HG03575 (cell line): ENCODE results near the gene RNF121.

ENCODE experiments used
- ATAC-seq: cut with Tn5 transposase; IDR thresholded peaks from one replicate; pipeline ENCODE4 v1.9.1; 2021; ENCODE audit not compliant: unreplicated experiment, insufficient number of reproducible peaks, low FRiP score; ENCODE audit errors: extremely low read depth

Gene RNF121

DNA sequence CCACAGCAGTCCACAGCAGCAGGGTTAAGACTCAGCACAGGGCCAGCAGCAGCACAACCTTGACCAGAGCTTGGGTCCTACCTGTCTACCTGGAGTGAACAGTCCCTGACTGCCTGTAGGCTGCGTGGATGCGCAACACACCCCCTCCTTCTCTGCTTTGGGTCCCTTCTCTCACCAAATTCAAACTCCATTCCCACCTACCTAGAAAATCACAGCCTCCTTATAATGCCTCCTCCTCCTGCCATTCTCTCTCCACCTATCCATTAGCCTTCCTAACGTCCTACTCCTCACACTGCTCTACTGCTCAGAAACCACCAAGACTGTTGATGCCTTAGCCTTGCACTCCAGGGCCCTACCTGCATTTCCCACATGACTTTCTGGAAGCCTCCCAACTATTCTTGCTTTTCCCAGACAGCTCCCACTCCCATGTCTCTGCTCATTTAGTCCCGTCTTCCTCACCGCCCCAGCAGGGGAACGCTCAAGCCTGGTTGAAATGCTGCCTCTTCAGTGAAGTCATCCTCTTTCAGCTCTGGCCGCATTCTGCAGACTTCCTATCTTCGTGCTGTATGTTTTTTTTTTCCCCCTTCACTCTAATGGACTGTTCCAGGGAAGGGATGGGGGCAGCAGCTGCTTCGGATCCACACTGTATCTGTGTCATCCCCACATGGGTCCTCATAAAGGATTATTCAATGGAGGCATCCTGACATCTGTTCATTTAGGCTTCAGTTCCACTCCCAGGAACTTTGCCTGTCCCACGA, 73.2 kb downstream of the RNF121 start:
- ATAC-seq = no peak

DNA sequence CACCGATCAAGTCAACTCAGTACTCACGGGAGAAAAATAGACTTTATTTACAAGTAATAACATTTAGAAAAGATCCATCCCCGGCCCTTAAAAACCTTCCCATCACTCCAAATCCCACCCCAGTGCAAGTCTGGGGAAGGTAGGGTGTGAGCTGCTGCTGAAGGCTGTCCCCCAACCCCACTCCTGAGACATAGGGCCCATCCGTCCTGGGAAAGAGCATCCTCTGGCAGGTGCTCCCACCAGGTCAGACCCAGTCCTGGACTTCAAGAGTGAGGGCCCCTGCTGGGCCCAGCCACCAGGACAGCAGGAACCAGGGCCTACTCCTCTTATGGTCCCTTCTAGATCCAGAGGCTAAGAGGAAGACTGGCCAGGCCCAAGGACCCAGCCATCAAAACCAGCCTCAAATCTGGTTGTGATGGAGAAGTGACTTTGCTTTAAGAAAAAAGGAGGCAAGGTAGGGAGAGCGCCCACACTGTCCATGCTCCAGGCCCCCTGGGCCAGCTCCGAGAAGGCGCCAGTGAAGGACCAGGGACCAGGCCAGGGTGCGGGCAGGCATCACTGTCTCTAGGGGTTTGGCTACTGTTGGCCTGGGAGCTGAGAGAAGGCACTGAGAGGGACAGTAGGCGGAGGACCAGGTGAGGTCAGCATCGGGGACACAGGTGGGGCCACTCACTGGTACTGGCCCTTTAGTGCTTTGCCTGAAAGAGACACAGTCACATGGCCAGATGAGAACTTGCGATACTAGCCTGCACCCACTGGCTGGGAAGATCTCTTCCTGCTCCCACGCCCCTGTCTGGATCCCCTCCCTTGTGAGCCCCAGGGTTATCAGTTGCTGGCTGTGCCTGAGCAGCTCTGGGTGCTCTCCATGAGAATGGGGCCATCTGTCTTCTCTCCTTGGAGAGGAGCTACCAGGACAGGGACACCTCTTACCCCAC, 74.3 kb downstream of the RNF121 start:
- ATAC-seq = no peak

DNA sequence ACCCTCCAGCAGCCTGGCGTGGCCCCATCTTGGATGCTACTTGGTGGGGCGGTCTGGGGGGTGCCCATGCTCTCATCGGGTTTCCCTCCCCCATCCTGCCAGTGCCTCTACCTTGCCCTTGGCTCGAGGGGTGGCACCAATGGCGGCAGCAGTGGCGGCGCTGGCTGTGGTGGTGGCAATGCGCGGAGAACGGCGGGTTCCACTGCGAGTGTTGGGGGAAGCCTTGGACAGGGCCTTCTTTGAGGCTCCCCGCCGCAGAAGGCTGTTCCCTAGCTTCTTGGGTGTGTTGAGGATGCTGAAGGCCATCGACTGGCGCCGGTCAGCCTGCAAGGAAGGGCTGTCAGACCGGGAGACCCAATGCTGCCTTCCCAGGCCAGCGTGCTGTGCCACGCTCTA, 74.9 kb downstream of the RNF121 start:
- no peak for ATAC-seq

DNA sequence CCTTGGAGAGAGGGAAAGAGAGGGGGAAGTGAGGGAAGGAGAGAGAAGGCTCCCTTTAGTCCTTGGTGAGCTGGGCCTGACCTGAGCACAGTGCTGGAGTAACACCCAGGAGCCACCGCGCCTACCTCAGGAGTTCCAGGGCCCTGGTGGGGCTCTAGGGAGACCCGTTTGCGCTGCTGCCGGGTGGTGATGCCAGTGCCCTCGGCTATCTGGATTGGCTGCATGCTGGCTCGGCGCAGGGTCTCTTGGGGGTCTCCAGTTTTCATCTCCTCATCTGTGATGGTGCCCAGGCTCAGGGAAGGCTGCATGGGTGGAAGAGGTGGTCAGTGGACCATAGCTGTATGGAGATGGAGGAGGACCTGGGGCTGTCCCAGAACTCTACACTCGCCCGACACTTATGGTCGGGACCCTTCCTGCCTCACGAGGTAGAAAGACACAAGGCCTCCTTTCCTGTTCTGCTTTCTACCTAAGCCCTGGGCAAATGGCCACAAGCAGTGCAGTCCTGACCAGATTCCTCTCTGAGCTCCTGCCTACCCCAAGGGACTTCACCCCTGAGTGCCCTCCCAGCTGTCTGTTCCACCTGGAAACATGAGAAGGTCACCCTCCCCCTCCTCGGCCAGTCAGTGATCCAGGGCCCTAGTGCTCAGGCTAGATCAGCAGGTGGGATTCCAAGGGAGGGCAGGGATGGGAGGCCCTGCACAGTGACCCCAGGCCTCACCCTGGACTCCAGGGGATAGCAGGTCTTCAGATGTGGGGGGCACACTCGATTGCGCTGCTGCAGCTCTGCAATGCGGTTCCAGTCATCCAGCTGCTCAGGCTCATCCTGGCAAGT, 75.9 kb downstream of the RNF121 start:
- ATAC-seq = no peak

DNA sequence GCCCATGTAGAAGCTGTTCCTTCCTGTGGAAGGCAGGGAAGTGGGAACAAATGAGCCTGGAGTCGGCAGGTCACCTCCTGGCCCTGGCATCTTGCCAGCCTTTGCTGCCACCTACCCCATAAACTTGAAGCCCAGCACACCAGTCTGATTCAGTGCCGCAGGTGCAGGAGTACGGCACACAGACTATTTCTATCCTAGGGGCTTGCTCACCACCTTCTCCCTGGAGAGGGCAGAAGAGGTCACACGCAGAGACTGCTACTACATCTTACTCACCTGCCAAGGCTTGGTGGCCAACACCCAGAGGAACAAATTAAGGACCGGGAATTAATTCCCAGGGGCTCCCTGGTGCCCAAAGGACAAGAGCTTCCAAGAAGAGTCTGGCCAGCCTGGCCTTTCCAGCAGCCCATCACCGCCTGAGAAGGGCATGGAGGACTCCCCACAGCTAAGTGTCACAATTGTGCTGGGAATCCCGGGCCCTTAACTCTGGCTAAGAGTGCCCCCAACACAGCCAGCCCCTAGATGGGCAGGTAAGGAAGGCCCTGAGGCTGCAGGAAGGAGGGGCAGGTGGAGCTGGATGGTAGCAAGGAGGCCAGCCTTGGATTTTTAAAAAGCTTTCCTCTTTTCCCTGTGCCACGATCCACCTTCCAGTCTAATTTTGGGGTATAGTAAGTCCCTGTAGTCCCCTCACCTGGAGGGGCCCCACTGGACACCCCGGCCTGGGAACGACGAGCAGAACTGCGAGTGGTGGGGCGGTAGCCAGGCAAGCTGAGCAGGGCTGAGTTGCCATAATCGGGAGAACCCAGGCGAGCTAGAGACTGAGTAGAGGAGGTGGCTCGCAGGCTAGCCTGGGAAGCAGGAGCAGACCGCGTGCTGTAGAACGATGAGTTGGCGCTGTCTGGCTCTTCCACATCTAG, 76.8 kb downstream of the RNF121 start:
- no peak for ATAC-seq

DNA sequence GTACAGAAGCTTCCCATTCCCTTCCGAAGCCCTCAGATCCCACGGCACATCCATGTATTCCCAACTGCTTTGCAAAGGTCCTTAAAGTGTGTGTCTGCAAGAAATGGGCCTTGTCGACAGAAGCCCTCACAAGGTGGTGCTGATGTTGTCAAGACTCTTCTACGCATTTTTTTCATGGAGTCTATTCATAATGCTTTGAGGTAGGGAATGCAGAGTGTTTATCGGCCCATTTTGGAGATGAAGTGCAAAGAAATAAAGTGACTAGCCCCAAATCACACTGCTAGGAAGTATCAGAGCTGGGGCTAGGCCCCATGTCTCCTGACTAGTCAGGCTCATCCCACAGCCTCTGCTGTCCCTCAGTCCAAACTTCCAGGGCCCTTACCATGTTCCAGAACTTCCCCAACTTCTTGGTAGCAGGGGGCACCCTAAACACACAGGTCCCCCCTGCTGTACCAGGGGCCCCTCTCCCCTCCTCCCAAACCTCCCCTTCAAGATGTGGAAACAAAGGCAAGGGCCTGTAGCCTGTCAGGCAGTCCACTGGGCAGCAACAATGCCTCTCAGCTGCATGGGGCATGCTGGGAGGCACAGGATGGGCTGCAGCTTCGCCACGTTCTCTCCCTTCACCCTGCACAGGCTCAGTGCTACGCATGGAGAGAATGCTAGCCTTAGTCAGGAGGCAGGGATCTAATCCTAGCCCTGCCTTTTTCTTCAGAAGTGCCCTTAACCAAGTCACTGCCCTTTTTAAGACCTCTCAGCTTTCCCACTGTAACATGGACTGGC, 77.7 kb downstream of the RNF121 start:
- ATAC-seq = no peak

DNA sequence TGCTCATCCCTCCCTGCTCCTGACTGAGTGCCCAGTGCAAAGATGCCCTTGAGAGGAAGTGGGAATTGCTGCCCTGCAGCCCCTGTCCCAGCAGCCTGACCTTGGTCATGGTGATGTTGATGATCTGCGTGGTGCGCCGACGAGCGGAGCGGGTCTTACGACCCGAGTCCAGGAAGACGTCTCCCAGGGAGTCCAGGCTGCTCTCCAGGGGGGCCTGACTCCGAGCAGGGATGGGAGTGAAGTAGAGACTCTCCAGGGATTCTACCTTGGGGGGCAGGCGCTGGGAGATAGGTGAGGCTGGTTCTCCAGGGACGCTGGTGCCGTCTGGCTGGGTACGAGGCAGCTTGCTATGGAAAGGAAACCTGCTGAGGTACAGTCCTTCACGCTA, 78.2 kb downstream of the RNF121 start:
- ATAC-seq = no peak

DNA sequence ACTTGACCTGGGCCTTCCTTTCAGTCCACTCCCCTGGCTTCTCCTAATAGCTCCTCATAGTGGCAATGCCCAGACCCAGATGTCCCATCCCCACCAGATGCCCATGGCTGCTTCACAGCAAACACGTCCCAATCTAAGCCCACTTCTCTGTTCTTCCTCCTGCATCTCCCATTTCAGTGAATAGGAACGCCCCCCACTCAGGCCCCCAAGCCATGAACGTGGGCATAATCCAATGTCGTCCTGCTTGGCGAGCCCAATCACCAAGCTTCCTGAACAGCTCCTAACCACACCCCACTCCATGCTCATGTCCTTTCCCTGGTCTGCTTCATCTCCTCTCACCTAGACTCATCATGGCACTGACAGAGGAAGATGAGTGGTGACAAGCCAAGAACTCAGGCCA, 78.7 kb downstream of the RNF121 start:
- ATAC-seq = no peak

DNA sequence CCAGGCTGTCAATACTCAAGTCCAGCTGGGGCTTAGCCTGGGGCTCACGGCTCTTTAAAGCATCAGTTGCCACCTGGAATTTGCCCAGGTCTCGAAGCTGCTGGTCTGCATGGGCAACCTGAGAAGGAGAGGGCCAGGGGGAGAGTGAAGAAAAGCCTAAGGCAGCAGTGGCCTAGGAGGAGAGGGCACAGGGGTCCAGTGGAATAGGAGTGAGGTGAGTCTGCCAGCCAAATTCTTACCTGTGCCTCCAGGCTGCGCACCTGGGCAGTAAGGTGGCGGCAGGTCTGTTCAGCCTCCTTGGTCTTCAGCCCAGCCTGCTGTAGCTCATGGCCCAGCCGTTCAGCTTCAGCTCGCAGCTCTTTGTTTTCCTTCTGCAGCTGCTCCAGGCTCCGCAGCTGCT, 79.9 kb downstream of the RNF121 start:
- ATAC-seq = no peak

DNA sequence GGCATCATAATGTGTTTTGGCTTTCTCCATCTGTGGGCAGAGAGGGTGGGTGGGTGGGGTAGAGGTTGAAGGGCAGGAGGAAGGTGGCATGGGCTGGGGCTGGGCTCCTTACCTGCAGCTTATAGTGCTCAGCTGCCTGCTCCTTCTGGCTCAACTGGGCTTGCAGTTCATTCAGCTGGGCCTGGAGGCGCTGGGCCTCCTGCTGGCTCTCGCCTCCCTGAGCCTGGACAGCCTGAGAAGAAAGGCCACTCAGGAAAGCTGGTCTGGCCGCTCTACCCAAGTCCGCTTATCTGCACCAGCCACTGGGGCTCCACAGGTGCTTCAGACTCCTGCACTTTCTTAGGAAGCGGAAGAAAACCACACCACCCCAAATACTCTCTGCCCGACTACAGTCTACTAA, 80.3 kb downstream of the RNF121 start:
- ATAC-seq = no peak

DNA sequence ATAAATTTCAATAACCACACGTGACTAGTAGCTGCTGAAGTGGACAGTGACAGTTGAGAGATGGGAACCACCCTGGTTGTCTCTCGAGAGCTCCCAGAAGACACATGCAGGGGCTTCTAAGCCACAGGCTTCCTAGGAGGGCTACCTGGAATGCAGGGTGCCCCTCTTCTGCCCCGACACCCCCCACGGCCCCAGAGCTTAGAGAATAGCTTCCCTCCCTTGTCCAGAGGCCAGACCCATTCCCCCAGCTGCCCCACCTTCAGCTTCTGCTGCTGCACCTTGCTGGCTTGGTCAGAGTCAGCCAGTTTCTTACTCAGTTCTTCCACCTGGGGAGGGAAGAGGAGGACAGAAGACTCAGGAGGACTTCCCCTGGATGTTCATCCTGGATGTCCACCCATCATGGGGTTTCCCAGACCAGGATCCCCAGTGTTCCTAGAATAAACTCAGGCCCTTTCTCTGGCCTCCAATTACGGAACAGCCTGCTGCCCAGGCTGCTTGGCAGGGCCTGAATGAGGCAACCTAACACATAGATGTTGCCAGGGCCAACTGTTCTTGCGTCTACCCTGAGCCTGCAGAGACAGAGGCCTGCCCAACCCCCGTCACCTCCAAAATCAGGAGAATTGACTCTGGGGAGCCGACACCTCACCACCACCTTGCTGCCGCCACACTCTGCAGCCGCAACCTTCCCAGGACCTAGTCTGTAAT, 81.8 kb downstream of the RNF121 start:
- ATAC-seq = no peak

DNA sequence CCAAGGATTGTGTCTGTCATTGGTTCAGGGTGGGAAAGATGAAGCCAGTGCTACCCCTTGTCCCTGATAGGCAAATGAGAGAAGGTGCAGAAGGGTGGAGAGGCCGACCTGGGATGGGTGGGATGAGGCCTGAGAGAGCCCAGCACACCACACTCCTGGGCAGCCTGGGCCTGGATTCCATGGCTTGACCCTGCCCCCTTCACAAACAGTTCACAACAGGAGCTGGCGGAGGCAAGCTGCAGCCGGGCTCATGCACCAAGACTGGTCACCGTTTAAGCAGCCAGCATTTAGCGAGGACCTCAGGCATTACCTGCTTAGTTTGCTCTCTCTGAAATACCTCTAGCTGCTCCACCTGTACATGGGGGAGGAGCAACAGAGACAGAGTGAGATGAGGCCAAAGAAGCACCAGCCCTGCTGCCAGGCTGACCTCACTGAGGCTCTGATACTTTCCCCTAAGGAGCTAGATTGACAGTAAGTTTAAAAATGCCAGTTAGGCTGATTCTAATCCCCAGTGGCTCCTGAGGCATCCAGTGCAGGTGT, 83.3 kb downstream of the RNF121 start:
- no peak for ATAC-seq

DNA sequence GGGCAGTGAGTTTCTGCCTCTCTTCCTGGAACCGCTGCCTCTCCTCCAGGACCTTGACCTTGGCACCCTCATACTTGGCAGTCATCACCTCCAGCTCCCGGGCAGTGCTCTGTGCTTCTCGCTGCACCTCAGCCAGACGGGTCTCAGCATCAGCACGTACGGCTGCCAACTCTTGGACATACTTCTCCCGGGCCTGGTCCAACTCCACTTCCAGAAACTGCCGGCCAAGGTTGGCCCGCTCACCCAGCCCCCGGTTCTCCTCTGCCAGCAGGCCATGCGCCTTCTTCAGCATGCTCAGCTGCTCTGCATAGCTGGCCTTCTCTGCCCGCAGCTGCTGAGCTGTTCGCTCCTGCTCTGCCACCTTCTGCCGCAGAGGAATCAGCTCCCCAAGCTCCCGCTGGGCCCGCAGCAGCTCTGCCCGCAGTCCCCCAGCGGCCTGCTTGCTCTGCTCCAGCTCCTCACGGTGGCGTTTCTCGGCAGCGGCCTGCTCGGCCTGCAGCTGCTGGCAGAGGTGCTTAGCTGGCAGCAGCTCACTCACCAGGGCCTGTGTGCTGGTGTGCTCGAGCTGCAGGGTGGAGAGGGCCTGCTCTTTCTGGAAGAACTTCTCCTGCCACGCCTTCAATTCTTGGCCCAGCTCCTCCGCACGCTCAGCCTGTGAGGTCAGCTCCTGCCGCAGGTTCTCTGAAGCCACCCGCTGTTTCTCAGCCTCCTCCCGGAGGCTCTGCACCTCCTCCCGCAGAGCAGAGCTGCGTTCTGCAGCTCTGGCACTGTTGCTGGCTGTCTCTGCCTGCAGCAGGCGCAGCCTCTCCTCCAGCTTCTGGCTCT, 84.3 kb downstream of the RNF121 start:
- ATAC-seq = no peak

DNA sequence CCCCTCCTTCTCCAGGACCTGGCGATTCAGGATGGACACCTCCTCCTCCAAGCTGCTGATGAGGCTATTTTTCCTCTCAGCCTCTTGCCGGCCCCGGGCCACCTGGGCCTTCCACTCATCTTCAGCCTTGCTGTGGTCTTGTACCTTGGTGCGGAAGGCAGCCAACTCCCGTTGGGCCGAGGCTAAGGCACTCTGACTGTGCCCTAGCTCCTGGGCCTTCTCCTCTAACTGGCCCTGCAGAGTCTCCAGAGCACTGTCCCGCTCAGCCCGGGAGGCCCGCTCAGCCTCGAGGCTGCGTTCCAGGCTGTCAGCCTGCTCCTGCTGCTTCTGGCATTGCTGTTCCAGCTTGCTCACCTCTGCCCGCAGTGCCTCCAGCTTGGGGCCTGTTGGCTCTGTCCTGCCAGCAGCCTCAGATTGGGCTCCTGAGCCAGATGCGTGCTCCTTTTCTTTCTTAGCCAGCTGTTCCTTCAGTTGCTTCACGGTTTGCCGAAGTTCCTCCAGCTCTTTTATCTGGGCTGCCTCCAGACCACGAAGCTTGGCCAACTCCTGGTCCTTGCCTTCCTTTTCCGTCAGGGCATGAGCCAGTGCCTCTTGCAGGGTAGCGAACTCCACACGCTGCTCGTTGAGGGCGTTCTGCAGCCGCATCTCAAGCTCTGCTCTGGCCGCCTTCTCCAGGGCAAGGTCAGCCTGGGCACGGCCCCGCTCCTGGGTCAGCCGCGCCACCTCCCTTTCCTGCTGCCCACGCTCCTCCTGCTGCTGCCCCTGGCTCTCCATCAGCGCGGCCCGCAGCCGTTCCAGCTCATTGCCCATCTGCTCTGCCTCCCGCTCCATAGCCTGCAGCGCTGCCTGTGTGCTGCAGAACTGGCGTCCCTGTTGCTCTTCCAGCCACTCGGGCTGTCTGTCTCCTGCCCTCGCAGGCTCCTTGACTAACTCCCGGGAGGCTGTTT, 85.2 kb downstream of the RNF121 start:
- no peak for ATAC-seq

DNA sequence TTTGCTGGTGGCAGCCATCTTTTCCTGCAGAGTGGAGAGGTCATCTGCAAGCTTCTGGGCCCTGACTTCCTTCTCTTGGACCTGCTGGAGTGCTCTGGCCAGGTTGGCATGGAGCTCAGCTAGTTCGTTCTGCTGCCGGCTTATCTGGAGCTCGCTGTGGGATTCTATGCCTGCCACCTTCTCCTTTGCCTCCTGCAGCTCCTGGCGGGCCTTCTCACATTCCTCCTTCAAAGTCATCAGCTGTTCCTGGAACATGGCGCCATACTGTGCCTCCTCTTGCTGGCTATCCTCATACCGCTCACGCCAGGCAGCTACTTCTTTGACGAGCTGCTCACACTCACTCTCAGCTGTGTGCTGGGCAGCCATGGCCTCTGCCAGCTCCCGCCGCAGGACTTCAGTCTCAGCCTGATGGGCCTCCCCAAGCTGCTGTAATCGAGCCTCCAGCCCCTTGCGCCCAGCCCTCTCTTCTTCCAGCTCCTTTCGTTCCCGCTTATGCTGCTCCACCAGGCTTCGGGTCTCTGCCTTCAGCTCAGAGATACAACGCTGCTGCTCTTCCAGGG, 86.0 kb downstream of the RNF121 start:
- no peak for ATAC-seq
